RPMI7951 (cell line): ENCODE measurements around the gene STPG4. TPM values are rescaled to one million over a fixed set of nuclear protein-coding genes. Genes with fewer than 3 reads are reported as not detected.

Source experiments
- total RNA-seq: library from RNA; depleted of rRNA; stranded (reverse); fragments of >200 nt; shearing (Covaris generic); gene quantifications from 2 replicates; pipeline ENCODE4 v1.2.3, GENCODE V29; 2014; rRNA removed

The STPG4 gene
- total RNA-seq, 1 experiment from 2014 or later: not detected

Other genes with a start within 250 kb of the STPG4 start
- gene MCFD2, start 239.5 kb downstream of the STPG4 start, total RNA-seq: 169 and 177 TPM in 2 replicates
- 6.5 and 11.0 TPM in 2 replicates for gene TTC7A, start 214.1 kb downstream of the STPG4 start, total RNA-seq
- 2,635 and 2,984 TPM in 2 replicates for gene CALM2, start 21.2 kb upstream of the STPG4 start, total RNA-seq
- not detected in 2 replicates for gene EPCAM, start 214.0 kb upstream of the STPG4 start, total RNA-seq
- gene MSH2, start 247.8 kb upstream of the STPG4 start, total RNA-seq: 48.1 and 53.8 TPM in 2 replicates